Measurements from ENCODE around the gene RNGTT.

RNGTT gene

DNA sequence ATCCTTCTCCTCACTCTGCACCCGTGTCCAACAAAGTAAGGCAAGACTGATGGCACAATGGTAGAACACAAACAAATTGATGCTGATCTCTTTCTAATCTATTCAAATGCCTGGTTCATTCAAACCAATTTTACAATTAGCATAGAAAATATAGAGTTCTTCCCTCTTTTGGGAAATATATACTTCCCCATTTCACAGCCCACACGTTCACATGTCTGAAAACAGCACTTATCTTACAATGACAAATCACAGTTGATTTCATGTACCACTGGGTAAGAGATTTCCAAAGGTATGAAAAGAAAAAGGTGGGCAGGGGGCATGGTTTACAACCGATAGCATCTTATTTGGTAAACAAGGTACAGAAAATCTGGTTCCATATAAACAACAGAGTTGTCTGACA is 137.6 kb downstream of the RNGTT start:
- H3K9ac ChIP-seq, result no peak overlapping the region
- H3K4me2 ChIP-seq, result no peak overlapping the region
- H3K4me3 ChIP-seq, result no peak overlapping the region

DNA sequence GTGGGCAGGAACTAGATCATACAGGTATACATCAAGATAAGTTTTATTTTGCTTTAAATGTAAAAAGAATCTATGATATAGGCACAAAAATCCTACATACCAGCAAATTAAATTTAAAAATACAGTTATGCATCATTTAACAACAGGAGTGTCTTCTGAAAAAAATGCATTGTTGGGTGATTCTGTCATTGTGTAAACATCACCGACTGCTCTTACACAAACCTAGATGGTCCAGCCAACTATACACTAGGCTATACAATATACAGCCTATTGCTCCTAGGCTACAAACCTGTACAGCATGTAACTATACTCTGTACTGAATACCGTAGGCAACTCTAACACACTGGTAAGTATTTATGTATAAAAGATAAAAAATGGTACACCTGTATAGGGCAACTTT is 139.4 kb downstream of the RNGTT start:
- H3K4me1 ChIP-seq, result no peaks in the 10 kb centered on the region
- H4K20me1 ChIP-seq, result no peaks in the 10 kb centered on the region
- no peak overlapping the region for H3K4me2 ChIP-seq
- no peak for TF ChIP-seq Cebpa-rat (IDR thresholded peaks at IDR 0.05)
- H3K27ac ChIP-seq, result no peak overlapping the region
- peaks cover 11% of the 10 kb centered on the region for H3K36me3 ChIP-seq
- H3K4me3 ChIP-seq, result no peak overlapping the region
- no peaks in the 10 kb centered on the region for H3K27me3 ChIP-seq
- H3K9ac ChIP-seq, result no peak overlapping the region
- no peaks in the 10 kb centered on the region for H3K9me3 ChIP-seq

More for the DNA sequence above, 137.6 kb downstream of the RNGTT start:
- H3K27ac ChIP-seq, result no peak overlapping the region
- H3K27me3 ChIP-seq, result no peaks in the 10 kb centered on the region
- H3K36me3 ChIP-seq, result peaks cover 11% of the 10 kb centered on the region
- TF ChIP-seq Cebpa-rat (IDR thresholded peaks at IDR 0.05), result no peak
- H3K9me3 ChIP-seq, result no peaks in the 10 kb centered on the region
- no peaks in the 10 kb centered on the region for H4K20me1 ChIP-seq
- no peaks in the 10 kb centered on the region for H3K4me1 ChIP-seq

DNA sequence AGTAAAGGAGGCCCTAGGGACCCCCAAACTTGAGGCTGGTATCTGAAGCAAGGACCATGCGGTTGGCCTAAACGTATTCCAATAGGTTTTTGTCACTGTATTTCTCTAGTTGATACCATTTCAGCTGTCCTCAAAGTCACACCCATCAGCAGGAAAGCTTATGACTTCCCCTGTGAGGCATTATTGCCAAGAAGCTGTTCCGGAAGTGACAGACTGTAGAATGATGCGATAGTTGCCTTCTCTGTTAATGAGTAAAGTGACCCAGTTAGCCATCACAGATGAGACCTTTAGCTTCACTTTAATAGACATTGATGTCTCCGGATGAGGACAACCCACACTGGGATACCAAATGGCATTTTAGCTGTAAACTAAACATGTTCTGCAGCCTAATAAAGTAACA is 147.9 kb downstream of the RNGTT start:
- no peak for TF ChIP-seq Cebpa-rat (IDR thresholded peaks at IDR 0.05)
- no peak overlapping the region for H3K4me3 ChIP-seq
- 0 out of 2 replicates have a peak, but pooled peaks cover 5% of the 10 kb centered on the region for H3K4me1 ChIP-seq

DNA sequence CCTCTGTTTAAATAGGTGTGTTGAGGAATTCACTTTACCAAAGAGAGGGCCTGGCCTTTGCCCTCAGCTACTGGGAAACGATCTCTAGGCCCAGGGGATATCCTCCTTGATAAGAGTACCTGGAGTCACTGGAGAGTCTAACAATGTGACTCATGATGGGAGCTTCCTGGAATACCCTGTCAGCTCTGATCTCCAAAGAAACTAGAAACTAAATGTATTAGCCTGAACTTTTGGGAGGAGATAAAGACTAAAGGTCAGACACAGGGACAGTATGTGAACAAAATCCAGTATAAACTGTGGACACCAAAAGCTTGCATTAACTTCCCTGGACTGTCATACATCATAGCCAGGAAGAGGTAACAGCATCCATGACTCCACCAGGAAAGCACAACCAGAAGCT is 148.5 kb downstream of the RNGTT start:
- no peaks in the 10 kb centered on the region for H3K9me3 ChIP-seq
- no peak overlapping the region for H3K9ac ChIP-seq
- no peak overlapping the region for H3K27ac ChIP-seq
- H3K27me3 ChIP-seq, result no peaks in the 10 kb centered on the region
- 0 out of 2 replicates have a peak, but pooled peaks cover 5% of the 10 kb centered on the region for H3K4me1 ChIP-seq
- no peak overlapping the region for H3K4me2 ChIP-seq
- TF ChIP-seq Cebpa-rat (IDR thresholded peaks at IDR 0.05), result no peak
- H3K36me3 ChIP-seq, result no peaks in the 10 kb centered on the region
- no peaks in the 10 kb centered on the region for H4K20me1 ChIP-seq
- no peak overlapping the region for H3K4me3 ChIP-seq

More for the DNA sequence above, 147.9 kb downstream of the RNGTT start:
- Histone ChIP-seq H3K9me3 (no peaks in the 10 kb centered on the region), H3K27me3 (no peaks in the 10 kb centered on the region), H3K9ac (no peak overlapping the region), H4K20me1 (no peaks in the 10 kb centered on the region), H3K36me3 (no peaks in the 10 kb centered on the region), H3K4me2 (no peak overlapping the region), H3K27ac (no peak overlapping the region)

DNA sequence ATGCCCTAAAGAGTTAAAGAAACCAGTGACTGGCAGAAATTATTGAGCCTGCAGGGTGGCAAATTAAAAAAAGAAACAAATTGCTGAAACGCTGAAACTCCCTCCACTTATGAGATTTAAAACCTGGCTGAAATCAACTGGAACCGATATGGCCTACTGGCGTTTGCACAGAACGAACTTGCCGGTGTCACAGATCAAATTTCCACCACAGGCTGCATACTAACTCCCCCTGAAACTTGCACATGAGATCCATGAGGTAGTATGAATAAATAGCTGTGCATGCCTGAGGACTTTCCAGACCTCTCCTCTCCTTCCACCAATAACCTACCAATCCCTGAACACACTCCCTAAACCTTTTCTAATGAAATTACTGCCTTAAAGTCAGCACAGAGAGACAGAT is 150.4 kb downstream of the RNGTT start:
- no peak overlapping the region for H3K9ac ChIP-seq
- no peaks in the 10 kb centered on the region for H3K9me3 ChIP-seq
- no peak overlapping the region for H3K27ac ChIP-seq
- TF ChIP-seq Cebpa-rat (IDR thresholded peaks at IDR 0.05), result no peak
- no peaks in the 10 kb centered on the region for H4K20me1 ChIP-seq
- no peak overlapping the region for H3K4me2 ChIP-seq
- no peak overlapping the region for H3K4me3 ChIP-seq
- no peaks in the 10 kb centered on the region for H3K36me3 ChIP-seq
- no peaks in the 10 kb centered on the region for H3K27me3 ChIP-seq
- 0 out of 2 replicates have a peak, but pooled peaks cover 5% of the 10 kb centered on the region for H3K4me1 ChIP-seq

DNA sequence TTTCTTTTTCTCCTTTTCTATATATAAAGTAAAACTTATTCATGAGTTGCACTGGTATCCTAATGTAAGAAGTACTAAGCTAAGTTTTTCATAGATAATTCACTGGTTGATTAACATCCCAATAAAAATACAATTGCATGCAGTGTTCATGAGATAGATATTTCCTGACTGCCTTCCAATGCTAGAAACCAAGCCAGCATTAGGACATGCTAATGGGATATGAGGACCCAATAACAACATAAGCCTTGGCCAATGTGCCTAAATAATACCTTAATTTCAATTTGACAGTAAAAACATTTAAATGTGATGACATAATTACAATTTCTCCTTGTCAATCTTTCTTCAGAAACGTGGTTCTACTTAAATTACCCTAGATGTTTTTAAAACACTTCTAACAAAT is 152.7 kb downstream of the RNGTT start:
- TF ChIP-seq Cebpa-rat (IDR thresholded peaks at IDR 0.05), result no peak
- no peak overlapping the region for H3K9ac ChIP-seq

DNA sequence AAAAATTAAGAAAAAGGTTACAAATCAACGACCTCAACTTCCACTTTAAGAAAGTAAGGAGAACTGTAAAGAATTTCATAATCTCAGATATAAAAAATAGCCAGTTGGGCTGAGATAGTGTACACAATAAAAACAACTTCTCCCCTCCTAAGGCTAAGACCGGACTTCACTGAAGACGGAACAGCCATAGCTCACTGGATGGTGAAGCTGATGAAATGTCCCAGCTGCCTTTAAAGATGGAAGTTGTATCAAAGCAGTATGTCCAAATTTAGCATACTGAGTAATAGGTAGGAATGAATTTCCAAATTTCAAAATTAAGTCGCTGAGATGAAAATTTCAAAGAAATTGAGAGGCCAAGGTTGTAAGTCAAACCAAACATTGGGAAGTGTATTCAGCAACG is 153.3 kb downstream of the RNGTT start:
- Histone ChIP-seq H3K4me2 (no peak overlapping the region), H3K9ac (no peak overlapping the region), H3K27me3 (no peaks in the 10 kb centered on the region), H3K4me3 (no peak overlapping the region), H3K36me3 (no peaks in the 10 kb centered on the region), H4K20me1 (no peaks in the 10 kb centered on the region), H3K4me1 (0 out of 2 replicates have a peak, but pooled peaks cover 5% of the 10 kb centered on the region), H3K9me3 (no peaks in the 10 kb centered on the region; the same call in 1 of the 2 replicates), H3K27ac (no peak overlapping the region)
- TF ChIP-seq Cebpa-rat (IDR thresholded peaks at IDR 0.05), result no peak

More for the DNA sequence above, 152.7 kb downstream of the RNGTT start:
- H3K27me3 ChIP-seq, result no peaks in the 10 kb centered on the region
- 0 out of 2 replicates have a peak, but pooled peaks cover 5% of the 10 kb centered on the region for H3K4me1 ChIP-seq
- no peak overlapping the region for H3K4me2 ChIP-seq
- H4K20me1 ChIP-seq, result no peaks in the 10 kb centered on the region
- H3K27ac ChIP-seq, result no peak overlapping the region
- no peaks in the 10 kb centered on the region for H3K36me3 ChIP-seq
- H3K9me3 ChIP-seq, result no peaks in the 10 kb centered on the region; the same call in 1 of the 2 replicates
- H3K4me3 ChIP-seq, result no peak overlapping the region

DNA sequence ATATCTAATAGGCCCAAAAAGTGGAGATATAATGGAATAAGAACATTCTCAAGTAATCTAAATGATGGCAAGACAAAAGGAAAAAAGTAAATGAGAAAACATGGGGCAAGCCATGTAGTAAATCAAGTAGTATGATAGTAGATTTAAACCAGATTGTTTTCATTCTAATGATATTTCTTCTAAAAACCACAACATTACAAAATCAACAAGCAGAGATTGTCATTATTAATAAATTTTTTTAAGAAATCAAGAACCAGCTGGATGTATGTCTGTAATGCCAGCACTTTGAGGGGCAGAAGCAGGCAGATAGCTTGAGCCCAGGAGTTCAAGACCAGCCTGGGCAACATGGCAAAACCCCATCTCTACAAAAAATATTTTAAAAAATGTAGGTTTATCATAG is 155.0 kb downstream of the RNGTT start:
- Histone ChIP-seq H4K20me1 (no peaks in the 10 kb centered on the region), H3K4me1 (0 out of 2 replicates have a peak, but pooled peaks cover 5% of the 10 kb centered on the region), H3K4me3 (no peak overlapping the region), H3K4me2 (no peak overlapping the region), H3K27ac (no peak overlapping the region), H3K27me3 (no peaks in the 10 kb centered on the region), H3K9ac (no peak overlapping the region), H3K9me3 (no peaks in the 10 kb centered on the region; the same call in 1 of the 2 replicates), H3K36me3 (no peaks in the 10 kb centered on the region)
- TF ChIP-seq Cebpa-rat (IDR thresholded peaks at IDR 0.05), result no peak

DNA sequence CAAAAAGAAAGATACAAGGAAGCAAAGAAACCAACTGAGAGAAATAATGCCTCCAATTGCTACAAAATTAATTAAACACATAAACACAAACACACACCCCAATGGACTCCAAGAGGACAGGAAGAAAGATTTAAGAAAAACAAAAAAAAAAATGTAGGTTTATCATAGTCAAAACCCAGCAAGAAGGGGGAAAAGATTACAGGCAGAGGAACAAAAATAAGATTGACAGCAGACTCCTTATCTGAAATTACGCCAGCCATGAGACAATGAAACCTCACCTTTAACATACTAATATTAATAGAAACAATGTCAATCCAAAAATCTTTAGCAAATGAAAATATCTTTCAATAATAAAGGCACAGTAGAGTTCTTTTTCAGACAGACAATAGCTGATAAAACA is 155.8 kb downstream of the RNGTT start:
- no peak for TF ChIP-seq Cebpa-rat (IDR thresholded peaks at IDR 0.05)

DNA sequence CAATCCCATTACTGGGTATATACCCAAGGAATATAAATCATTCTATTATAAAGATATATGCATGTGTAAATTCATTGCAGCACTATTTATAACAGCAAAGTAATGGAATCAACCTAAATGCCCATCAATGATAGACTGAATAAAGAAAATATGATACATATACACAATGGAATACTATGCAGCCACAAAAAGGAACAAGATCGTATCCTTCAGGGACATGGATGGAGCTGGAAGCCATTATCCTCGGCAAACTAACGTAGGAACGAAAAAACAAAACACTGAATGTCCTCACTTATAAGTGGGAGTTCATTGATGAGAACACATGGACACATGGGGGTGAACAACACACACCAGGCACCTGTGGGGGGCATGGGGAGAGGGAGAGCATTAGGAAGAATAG is 156.7 kb downstream of the RNGTT start:
- Histone ChIP-seq H3K4me2 (no peak overlapping the region), H3K36me3 (no peaks in the 10 kb centered on the region), H3K4me1 (no peaks in the 10 kb centered on the region), H3K9ac (no peak overlapping the region), H3K4me3 (no peak overlapping the region), H3K9me3 (no peaks in the 10 kb centered on the region; the same call in 1 of the 2 replicates), H3K27ac (no peak overlapping the region), H3K27me3 (no peaks in the 10 kb centered on the region), H4K20me1 (no peaks in the 10 kb centered on the region)
- no peak for TF ChIP-seq Cebpa-rat (IDR thresholded peaks at IDR 0.05)

More for the DNA sequence above, 155.8 kb downstream of the RNGTT start:
- no peaks in the 10 kb centered on the region for H3K4me1 ChIP-seq
- H3K4me2 ChIP-seq, result no peak overlapping the region
- H3K4me3 ChIP-seq, result no peak overlapping the region
- H3K9ac ChIP-seq, result no peak overlapping the region
- no peaks in the 10 kb centered on the region; the same call in 1 of the 2 replicates for H3K9me3 ChIP-seq
- no peak overlapping the region for H3K27ac ChIP-seq
- no peaks in the 10 kb centered on the region for H4K20me1 ChIP-seq
- H3K27me3 ChIP-seq, result no peaks in the 10 kb centered on the region
- no peaks in the 10 kb centered on the region for H3K36me3 ChIP-seq

DNA sequence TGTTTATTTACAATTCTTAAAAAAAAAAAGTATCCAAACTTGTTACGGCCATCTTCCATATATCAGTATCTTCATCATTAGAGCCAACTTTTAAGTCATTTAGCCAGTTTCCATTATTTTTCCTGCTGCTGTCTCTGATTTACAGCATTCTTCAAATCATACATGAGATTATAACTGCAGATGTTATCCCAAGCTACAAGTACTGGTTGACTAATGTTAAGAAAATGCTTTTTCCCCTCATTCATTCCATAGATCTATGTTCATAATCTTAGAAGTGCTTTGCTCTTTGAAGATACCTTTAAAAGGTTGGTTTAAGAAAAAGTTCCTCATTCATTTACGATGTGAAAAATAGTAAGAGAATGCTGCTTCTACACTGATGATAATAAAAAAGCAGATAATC is 158.7 kb downstream of the RNGTT start:
- Histone ChIP-seq H3K4me1 (no peaks in the 10 kb centered on the region), H3K36me3 (0 out of 2 replicates have a peak, but pooled peaks cover 4% of the 10 kb centered on the region), H4K20me1 (no peaks in the 10 kb centered on the region), H3K27ac (no peak overlapping the region), H3K4me2 (no peak overlapping the region), H3K9ac (no peak overlapping the region), H3K9me3 (no peaks in the 10 kb centered on the region; the same call in 1 of the 2 replicates), H3K4me3 (no peak overlapping the region), H3K27me3 (no peaks in the 10 kb centered on the region)
- no peak for TF ChIP-seq Cebpa-rat (IDR thresholded peaks at IDR 0.05)
